Measurements from ENCODE around the gene SRPRA.
A peak's percentile ranks its signal among the peaks of the same experiment; 100 is the strongest.

The SRPRA gene

GRCh38 chr11:126217491-126217890, 51.2 kb downstream of the SRPRA start:
- no peaks in the 10 kb centered on the region for H3K9me2 ChIP-seq (replicated peaks; ENCODE audit: low read depth, low read length)
- H3K4me2 ChIP-seq (ENCODE audit: low read depth, low read length, poor library complexity, severe bottlenecking): peak overlapping the region; percentile 51
- H3K27me3 ChIP-seq (ENCODE audit: insufficient read depth, low read length, poor library complexity, severe bottlenecking): no peaks in the 10 kb centered on the region
- H3K9ac ChIP-seq (ENCODE audit: low read depth, low read length, poor library complexity, severe bottlenecking): no peak overlapping the region
- H3K4me1 ChIP-seq (ENCODE audit: insufficient read depth, low read length, poor library complexity, severe bottlenecking): peaks cover 33% of the 10 kb centered on the region
- TF ChIP-seq EZH2phosphoT487 (IDR thresholded peaks at IDR 0.05; ENCODE audit: borderline replicate concordance): no peak
- TF ChIP-seq, protein P1, sequence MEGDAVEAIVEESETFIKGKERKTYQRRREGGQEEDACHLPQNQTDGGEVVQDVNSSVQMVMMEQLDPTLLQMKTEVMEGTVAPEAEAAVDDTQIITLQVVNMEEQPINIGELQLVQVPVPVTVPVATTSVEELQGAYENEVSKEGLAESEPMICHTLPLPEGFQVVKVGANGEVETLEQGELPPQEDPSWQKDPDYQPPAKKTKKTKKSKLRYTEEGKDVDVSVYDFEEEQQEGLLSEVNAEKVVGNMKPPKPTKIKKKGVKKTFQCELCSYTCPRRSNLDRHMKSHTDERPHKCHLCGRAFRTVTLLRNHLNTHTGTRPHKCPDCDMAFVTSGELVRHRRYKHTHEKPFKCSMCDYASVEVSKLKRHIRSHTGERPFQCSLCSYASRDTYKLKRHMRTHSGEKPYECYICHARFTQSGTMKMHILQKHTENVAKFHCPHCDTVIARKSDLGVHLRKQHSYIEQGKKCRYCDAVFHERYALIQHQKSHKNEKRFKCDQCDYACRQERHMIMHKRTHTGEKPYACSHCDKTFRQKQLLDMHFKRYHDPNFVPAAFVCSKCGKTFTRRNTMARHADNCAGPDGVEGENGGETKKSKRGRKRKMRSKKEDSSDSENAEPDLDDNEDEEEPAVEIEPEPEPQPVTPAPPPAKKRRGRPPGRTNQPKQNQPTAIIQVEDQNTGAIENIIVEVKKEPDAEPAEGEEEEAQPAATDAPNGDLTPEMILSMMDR (conservative IDR thresholded peaks at IDR 0.05; ENCODE audit: low read length): no peak
- H3K36me3 ChIP-seq (ENCODE audit: insufficient read depth, low read length): no peaks in the 10 kb centered on the region
- H4K20me1 ChIP-seq (ENCODE audit: insufficient read depth, low read length, poor library complexity, severe bottlenecking): peaks cover 5% of the 10 kb centered on the region
- H2AFZ ChIP-seq (ENCODE audit: low read length): no peak overlapping the region
- H3K4me3 ChIP-seq (ENCODE audit: low read length, poor library complexity, severe bottlenecking): no peak overlapping the region
- H3K9me3 ChIP-seq (ENCODE audit: insufficient read depth, low read depth, low read length): no peaks in the 10 kb centered on the region
- H3F3A ChIP-seq (ENCODE audit: low read depth): no peaks in the 10 kb centered on the region
- peaks cover 82% of the 10 kb centered on the region for H3K79me2 ChIP-seq (ENCODE audit: insufficient read depth, low read length)

- Histone ChIP-seq H3K9me2 (replicated peaks; ENCODE audit: low read depth, low read length) (no peaks in the 10 kb centered on the region), H3F3A (ENCODE audit: low read depth) (no peaks in the 10 kb centered on the region), H3K9ac (ENCODE audit: low read depth, low read length, poor library complexity, severe bottlenecking) (no peak overlapping the region), H3K79me2 (ENCODE audit: insufficient read depth, low read length) (peaks cover 82% of the 10 kb centered on the region), H3K4me3 (ENCODE audit: low read length, poor library complexity, severe bottlenecking) (no peak overlapping the region), H3K4me1 (ENCODE audit: insufficient read depth, low read length, poor library complexity, severe bottlenecking) (peaks cover 39% of the 10 kb centered on the region), H4K20me1 (ENCODE audit: insufficient read depth, low read length, poor library complexity, severe bottlenecking) (peaks cover 5% of the 10 kb centered on the region), H3K27me3 (ENCODE audit: insufficient read depth, low read length, poor library complexity, severe bottlenecking) (no peaks in the 10 kb centered on the region), H3K9me3 (ENCODE audit: insufficient read depth, low read depth, low read length) (no peaks in the 10 kb centered on the region), H3K36me3 (ENCODE audit: insufficient read depth, low read length) (no peaks in the 10 kb centered on the region), H2AFZ (ENCODE audit: low read length) (no peak overlapping the region), H3K4me2 (ENCODE audit: low read depth, low read length, poor library complexity, severe bottlenecking) (peak overlapping the region; percentile 51)
- TF ChIP-seq EZH2phosphoT487 (IDR thresholded peaks at IDR 0.05; ENCODE audit: borderline replicate concordance): no peak
- TF ChIP-seq, protein P1 (conservative IDR thresholded peaks at IDR 0.05; ENCODE audit: low read length): no peak
Observed at GRCh38 chr11:126216526-126217305, 52.0 kb downstream of the SRPRA start.

GRCh38 chr11:126214841-126215240, 53.9 kb downstream of the SRPRA start:
- Histone ChIP-seq H2AFZ (ENCODE audit: low read length) (no peak overlapping the region), H3K4me1 (ENCODE audit: insufficient read depth, low read length, poor library complexity, severe bottlenecking) (peaks cover 51% of the 10 kb centered on the region), H3K9ac (ENCODE audit: low read depth, low read length, poor library complexity, severe bottlenecking) (no peak overlapping the region), H3K36me3 (ENCODE audit: insufficient read depth, low read length) (no peaks in the 10 kb centered on the region), H4K20me1 (ENCODE audit: insufficient read depth, low read length, poor library complexity, severe bottlenecking) (peaks cover 5% of the 10 kb centered on the region), H3K79me2 (ENCODE audit: insufficient read depth, low read length) (peaks cover 79% of the 10 kb centered on the region), H3K27me3 (ENCODE audit: insufficient read depth, low read length, poor library complexity, severe bottlenecking) (no peaks in the 10 kb centered on the region), H3K4me2 (ENCODE audit: low read depth, low read length, poor library complexity, severe bottlenecking) (peak overlapping the region; percentile 41), H3K9me2 (replicated peaks; ENCODE audit: low read depth, low read length) (no peaks in the 10 kb centered on the region), H3K4me3 (ENCODE audit: low read length, poor library complexity, severe bottlenecking) (peak overlapping the region; percentile 14), H3K9me3 (ENCODE audit: insufficient read depth, low read depth, low read length) (no peaks in the 10 kb centered on the region), H3F3A (ENCODE audit: low read depth) (no peaks in the 10 kb centered on the region)
- TF ChIP-seq, protein P1 (conservative IDR thresholded peaks at IDR 0.05; ENCODE audit: low read length): no peak
- TF ChIP-seq EZH2phosphoT487 (IDR thresholded peaks at IDR 0.05; ENCODE audit: borderline replicate concordance): no peak

Measured in Loucy (cell line).